Rectal smooth muscle tissue (tissue), 1 donor: ENCODE measurements around the gene EXOC4.

Experiments
- H3K27ac ChIP-seq: one replicate; pipeline ENCODE4 v1.7.0; 2013; ENCODE audit warnings: low read depth, low read length, inconsistent platforms
- H3K27me3 ChIP-seq: one replicate; pipeline ENCODE4 v1.7.0; 2013; ENCODE audit warnings: low read length; ENCODE audit not compliant: control insufficient read depth, insufficient read depth
- H3K36me3 ChIP-seq: one replicate; pipeline ENCODE4 v1.7.0; 2013; ENCODE audit warnings: low read length; ENCODE audit not compliant: control insufficient read depth, insufficient read depth
- H3K4me1 ChIP-seq: one replicate; pipeline ENCODE4 v1.7.0; 2013; ENCODE audit warnings: low read length; ENCODE audit not compliant: control insufficient read depth, insufficient read depth
- H3K4me3 ChIP-seq: one replicate; pipeline ENCODE4 v1.7.0; 2013; ENCODE audit warnings: low read length
- H3K9ac ChIP-seq: one replicate; pipeline ENCODE4 v1.7.0; 2013; ENCODE audit warnings: low read length

Gene EXOC4

DNA sequence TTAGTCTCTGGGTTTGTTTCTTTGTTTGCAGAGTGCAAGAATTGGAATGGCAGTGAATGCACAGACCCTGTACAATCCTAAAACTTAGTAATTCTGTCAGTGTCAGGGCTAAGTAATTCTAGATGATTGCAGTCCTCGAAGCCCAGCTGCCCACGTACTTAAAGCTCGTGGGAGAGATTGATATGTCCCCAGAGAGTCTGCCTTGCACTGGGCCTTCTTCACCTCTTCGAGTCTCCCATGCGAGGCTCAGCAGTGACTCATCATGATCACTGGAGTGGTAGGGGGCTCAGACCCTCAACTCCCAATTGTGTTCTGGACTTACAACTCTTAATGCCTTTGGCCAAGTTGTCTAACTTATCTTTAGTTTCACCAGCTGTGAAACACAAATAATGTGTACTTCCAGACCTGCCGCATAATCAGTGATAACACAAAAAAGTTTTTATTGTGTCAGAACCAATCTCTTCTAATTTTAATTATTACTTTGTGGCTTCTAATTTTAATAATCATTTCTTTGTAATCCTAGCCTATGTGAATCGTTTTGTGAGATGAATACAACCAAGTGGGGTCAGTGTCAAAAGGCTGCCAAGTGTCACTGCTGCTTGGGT lies 528.7 kb downstream of the EXOC4 start:
- Histone ChIP-seq H3K27ac (no peak overlapping the region), H3K4me1 (no peaks in the 10 kb centered on the region), H3K36me3 (no peaks in the 10 kb centered on the region), H3K4me3 (no peak overlapping the region), H3K27me3 (no peaks in the 10 kb centered on the region), H3K9ac (no peak overlapping the region)

DNA sequence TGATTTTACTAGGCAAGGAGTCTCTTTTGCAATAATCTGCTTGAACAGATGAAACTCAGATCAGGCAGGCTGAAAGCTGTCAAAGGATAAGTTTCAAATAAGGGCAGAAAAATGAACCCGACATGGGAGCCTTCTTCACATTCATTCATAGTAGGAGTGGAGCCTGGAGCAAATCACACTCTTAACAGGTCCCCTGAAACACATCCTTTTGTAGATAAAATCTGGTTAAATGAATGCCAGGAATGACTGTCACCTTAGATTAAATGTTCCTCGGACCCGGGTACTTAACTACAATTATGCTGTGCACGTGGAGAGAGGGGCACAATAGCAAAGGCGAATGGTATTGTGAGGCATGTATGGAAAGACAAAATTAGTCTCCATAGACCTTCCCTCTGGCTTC lies 529.6 kb downstream of the EXOC4 start:
- H3K4me1 ChIP-seq = no peaks in the 10 kb centered on the region
- H3K27me3 ChIP-seq = no peaks in the 10 kb centered on the region
- H3K4me3 ChIP-seq = no peak overlapping the region
- H3K36me3 ChIP-seq = no peaks in the 10 kb centered on the region
- H3K27ac ChIP-seq = no peak overlapping the region
- no peak overlapping the region for H3K9ac ChIP-seq

DNA sequence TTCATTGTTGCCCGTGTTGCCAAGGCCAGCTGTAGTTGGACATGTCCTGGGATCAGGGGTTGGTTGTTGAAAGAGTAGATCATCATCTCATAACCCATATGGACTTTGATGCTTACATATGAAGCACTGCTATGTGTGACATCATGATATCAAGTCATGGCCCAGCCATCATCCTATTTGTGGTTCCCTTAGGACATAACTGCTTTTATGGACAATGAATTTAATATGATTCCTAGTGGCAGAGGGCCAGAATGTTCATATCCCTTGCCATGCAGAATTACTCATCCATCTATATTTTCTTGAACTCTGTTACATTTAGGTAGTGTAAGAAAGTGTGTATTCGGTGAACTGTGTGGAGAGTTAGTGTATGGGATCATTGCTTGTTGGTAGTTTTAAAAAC lies 530.4 kb downstream of the EXOC4 start:
- no peak overlapping the region for H3K4me3 ChIP-seq
- H3K27me3 ChIP-seq = no peaks in the 10 kb centered on the region
- H3K36me3 ChIP-seq = no peaks in the 10 kb centered on the region
- H3K4me1 ChIP-seq = no peaks in the 10 kb centered on the region
- H3K27ac ChIP-seq = no peak overlapping the region
- H3K9ac ChIP-seq = no peak overlapping the region

DNA sequence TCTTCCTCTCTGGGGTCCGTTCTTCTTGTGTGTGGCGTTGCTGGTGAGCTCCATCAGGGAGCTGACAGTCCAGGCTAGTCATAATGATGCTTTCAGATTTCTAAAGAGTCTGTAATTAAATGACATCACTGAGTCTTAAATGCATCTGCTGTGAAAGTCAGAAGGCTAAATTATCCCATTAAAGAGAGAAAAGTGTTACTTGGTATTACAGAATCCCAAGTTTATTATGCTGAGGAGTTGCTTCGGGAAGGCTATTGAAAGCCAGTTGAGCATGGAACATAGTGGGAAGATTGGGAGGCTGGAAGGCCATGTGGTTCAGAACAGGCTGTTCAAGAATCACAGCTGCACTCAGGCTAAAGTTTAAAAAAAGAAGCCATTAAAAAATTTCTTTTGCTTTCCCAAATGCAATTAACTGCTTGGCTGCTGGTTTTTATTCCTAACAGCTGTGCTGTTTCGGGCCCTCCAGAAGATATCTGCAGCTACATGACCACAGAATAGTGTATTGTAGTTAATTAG lies 531.7 kb downstream of the EXOC4 start:
- Histone ChIP-seq H3K9ac (no peak overlapping the region), H3K27me3 (no peaks in the 10 kb centered on the region), H3K4me3 (no peak overlapping the region), H3K36me3 (no peaks in the 10 kb centered on the region), H3K27ac (no peak overlapping the region), H3K4me1 (no peaks in the 10 kb centered on the region)

DNA sequence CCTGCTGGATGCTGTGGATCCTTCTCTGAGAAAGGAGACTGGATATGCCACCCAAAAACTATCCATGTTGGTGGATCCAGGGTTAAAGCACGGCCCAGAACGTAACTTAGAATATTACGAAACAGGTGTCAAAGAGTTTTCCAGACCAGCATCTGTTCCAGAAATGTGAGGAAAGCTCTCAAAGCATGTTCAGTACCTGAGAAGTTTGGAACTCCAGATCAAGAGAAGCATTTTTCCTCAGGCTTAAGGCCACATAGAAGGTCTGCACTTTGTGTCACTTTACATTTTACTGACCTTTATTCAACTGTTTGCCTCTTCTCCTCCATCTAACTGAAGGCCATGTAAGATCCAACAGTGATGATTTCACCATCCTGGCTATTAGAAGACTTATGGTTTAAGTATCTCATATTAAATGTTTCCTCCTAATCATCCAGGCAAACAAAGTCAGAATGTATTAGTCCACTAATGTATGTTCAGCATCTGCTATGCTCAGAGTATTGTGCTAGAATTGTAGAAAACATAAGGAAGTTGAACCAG lies 533.6 kb downstream of the EXOC4 start:
- Histone ChIP-seq H3K4me3 (no peak overlapping the region), H3K27ac (no peak overlapping the region), H3K9ac (no peak overlapping the region), H3K27me3 (no peaks in the 10 kb centered on the region), H3K36me3 (no peaks in the 10 kb centered on the region), H3K4me1 (no peaks in the 10 kb centered on the region)

DNA sequence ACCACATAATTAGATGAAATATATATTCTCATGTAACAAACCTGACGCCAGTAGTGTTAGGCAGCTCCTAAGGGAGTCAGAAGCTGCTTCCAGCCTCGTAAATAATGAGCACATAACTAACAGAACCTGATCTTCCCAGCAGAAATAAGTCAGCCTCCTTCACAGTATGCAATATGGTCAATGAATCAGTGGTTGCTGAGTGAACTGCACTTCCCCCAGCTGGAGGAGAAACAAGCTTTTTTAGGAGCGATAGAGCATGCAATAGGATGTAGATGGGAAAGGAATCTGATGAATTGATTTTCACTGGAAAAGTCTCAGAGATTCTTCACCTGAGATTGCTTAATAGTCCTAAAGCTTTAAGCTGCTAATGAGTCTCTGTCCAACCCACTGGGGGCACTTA lies 537.1 kb downstream of the EXOC4 start:
- no peaks in the 10 kb centered on the region for H3K4me1 ChIP-seq
- no peak overlapping the region for H3K4me3 ChIP-seq
- H3K27ac ChIP-seq = no peak overlapping the region
- H3K9ac ChIP-seq = no peak overlapping the region
- H3K27me3 ChIP-seq = no peaks in the 10 kb centered on the region
- H3K36me3 ChIP-seq = no peaks in the 10 kb centered on the region

DNA sequence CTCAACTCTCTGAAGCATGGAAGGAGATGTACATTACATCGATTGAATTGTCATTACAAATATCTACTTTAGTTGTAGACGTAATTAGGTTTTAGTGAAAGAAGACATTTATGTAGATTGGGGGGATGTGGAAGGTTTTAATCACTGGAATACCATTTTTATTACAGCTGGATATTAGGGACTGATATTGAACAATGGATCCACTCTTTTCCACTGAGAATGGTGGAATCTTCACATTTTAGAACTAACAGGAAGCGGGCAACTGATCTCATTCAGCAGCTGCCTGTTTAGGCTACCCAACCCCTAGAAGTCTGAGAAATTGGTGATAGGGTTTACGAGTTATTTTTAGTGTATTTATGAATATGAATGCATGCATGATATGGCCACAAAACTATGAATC lies 538.0 kb downstream of the EXOC4 start:
- Histone ChIP-seq H3K36me3 (no peaks in the 10 kb centered on the region), H3K4me1 (no peaks in the 10 kb centered on the region), H3K9ac (no peak overlapping the region), H3K4me3 (no peak overlapping the region), H3K27ac (no peak overlapping the region), H3K27me3 (no peaks in the 10 kb centered on the region)

DNA sequence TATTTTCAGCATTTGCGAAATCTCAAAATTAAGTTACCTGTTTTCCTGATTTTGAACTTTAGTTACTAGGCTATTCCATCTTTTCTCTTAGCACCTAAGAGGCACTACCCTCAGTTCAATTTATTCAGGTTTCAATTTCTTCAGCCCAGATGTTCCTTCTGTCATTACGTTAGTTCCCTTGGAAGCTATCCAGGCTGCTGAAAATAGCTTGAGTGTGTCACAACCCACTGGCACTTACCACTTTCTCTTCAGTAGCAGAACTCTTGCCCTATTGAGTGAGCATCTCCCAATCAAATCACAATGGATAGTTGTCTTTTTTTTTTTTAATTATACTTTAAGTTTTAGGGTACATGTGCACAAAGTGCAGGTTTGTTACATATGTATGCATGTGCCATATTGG lies 541.6 kb downstream of the EXOC4 start:
- no peak overlapping the region for H3K9ac ChIP-seq
- H3K36me3 ChIP-seq = no peaks in the 10 kb centered on the region

DNA sequence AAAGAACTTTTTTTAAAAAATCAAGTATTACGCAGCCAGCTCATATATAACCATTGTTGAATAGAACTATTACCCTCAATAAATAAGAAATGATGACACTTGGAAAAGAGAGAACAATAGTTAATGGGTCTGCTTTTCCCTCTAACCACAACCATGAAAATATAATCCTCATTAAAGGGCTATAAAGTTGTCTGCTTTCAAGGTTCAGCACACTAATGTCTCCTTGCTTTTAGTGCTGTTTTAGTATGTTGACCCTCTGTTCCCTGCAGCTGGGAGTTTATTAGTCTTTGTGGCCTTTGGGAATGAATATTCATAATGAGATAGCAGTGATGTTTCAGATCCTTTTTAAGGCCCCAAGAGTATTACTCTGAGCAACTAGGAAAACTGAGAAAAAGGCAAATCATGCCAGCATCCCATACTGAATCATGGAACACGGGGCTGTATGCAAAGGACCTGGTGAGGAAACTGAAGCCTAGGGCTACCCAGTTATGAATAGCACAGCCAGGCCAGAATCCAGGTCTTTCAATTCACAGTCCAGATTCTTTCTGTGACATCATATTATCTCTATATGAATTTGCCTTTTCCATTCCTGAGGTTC lies 542.3 kb downstream of the EXOC4 start:
- Histone ChIP-seq H3K27me3 (no peaks in the 10 kb centered on the region), H3K4me1 (no peaks in the 10 kb centered on the region), H3K4me3 (no peak overlapping the region), H3K9ac (no peak overlapping the region), H3K27ac (no peak overlapping the region), H3K36me3 (no peaks in the 10 kb centered on the region)

More for the DNA sequence above, 541.6 kb downstream of the EXOC4 start:
- H3K4me3 ChIP-seq = no peak overlapping the region
- H3K27ac ChIP-seq = no peak overlapping the region
- no peaks in the 10 kb centered on the region for H3K27me3 ChIP-seq
- H3K4me1 ChIP-seq = no peaks in the 10 kb centered on the region

DNA sequence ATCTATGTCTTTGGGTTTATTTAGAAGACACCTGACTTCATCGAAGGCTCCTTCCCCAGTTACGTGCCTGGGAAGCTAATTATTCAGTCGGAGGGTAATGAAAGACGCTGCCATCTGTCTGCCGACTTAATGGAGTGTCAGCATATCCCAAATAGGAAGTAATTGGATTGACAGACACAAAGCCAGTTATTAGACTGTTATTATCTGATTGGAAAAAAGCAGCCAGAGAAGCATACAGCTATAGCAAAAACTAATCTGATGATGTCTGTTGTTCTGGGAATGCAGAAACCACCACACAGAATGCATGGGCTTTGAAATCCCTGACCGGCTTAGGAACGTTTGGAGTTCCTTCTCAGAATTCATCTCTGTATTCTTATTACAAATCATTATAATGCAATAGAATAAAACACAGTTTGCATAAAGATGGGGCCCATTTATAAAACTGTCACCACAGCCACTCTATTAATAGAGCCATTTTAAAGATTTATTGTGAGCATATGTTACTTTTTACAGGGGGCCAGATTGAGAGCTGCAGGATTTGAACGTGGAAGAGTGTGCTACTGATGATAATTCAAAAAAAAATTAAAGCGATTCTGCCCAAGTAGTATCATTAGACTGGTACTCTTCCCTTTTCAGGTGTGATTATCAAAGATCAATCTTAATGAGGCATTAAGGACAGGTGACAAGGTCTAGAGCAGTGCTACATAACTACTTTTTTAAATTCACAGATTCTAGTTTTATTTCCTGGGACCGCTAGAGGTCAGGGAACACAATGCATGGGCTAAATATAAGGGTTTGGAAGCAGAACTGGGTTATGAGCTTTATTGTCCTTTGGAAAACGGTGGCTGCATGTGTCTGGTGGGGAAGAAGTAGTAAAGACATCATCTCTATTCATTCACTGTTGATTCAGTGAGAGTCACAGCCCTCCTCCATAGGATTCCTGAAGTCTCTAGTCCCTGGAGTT lies 544.2 kb downstream of the EXOC4 start:
- no peaks in the 10 kb centered on the region for H3K36me3 ChIP-seq
- no peak overlapping the region for H3K27ac ChIP-seq
- no peaks in the 10 kb centered on the region for H3K27me3 ChIP-seq
- H3K4me3 ChIP-seq = no peak overlapping the region
- no peak overlapping the region for H3K9ac ChIP-seq
- no peaks in the 10 kb centered on the region for H3K4me1 ChIP-seq

DNA sequence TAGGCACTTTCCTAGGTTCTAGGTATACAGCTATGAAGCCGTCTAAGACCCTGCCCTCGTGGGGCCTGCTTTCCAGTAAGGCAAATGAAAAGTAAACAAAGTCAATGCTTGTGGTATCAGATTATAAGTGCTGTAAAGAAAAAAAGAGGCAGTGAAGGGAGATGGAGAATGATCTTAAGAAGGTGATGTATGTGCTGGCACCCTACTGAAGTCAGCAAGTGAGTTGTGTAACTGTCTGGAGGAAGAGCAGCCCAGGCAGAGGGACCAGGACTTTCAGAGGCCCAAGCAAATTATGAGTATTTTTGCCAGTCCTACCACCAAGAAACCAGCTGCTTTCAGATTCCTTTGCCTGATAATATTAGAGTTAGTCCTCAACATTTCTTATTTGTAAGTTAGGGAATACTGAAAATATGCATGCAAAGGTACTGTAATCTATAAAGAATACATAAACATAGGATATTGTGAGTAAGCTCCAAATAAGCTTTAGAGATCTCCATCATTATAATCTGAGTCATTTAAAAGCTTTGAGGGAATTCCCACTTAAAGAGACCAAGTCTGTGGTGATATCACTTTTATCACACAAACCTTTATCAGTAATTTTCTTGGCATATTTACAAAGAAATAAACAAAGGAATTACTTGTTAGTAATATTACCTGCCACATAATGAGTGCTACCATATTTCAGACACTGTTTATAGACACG lies 545.1 kb downstream of the EXOC4 start:
- Histone ChIP-seq H3K27ac (no peak overlapping the region), H3K4me1 (no peaks in the 10 kb centered on the region)

DNA sequence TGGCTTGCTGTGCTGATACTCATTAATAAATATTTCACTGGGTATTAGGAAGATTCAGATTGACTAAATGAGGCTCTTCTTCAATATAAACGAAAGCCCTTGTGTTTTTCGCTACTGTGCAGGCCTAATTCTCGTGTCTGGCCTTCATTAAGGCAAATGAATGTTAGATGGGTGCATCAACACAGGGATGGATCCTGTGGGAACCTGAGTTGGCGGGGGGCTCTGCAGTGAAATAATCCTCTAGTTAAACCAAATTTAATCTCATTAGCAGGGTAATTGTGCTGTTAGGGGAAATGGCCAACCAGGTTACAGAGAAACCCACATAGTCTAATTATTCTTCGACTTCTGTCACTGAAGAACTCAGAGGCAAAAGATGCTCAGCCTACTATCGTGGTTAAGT lies 548.5 kb downstream of the EXOC4 start:
- Histone ChIP-seq H3K27me3 (no peaks in the 10 kb centered on the region), H3K9ac (no peak overlapping the region), H3K4me3 (no peak overlapping the region), H3K4me1 (no peaks in the 10 kb centered on the region), H3K36me3 (no peaks in the 10 kb centered on the region), H3K27ac (no peak overlapping the region)

More for the DNA sequence above, 545.1 kb downstream of the EXOC4 start:
- no peak overlapping the region for H3K9ac ChIP-seq
- H3K36me3 ChIP-seq = no peaks in the 10 kb centered on the region
- H3K4me3 ChIP-seq = no peak overlapping the region
- H3K27me3 ChIP-seq = no peaks in the 10 kb centered on the region
